ENCODE data around the gene ALB. TPM values are rescaled to one million over a fixed set of nuclear protein-coding genes. Genes with fewer than 3 reads are reported as not detected.

Gene ALB
- total RNA-seq, 2 donors from 2014 or later: 1.4 to 3.5 TPM

DNA sequence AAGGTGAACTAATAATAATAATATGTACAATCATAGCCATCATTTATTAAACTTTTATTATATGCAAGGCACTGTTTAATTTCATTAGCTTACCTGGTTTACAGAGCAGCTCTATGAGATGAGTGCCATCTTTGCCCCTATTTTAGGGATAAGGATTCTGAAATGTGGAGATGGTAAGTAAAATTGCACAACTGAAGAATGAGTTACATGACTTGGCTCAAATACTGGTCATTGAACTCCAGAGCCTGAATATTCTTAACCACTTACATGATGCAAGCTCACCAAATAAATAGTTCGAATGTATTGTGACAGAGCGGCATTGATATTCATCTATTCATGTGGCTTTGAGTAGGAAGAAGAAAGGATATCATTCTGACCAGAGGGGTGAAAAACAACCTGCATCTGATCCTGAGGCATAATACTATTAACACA lies 11.7 kb downstream of the ALB start:
- Mint-ChIP-seq H3K4me3 (no peak overlapping the region), H3K9me3 (no peaks in the 10 kb centered on the region), H3K4me1 (peaks cover 2% of the 10 kb centered on the region), H3K27me3 (ENCODE audit: insufficient read depth) (no peaks in the 10 kb centered on the region), H3K27ac (no peak overlapping the region), H3K36me3 (ENCODE audit: low read depth) (no peaks in the 10 kb centered on the region)
- no peaks in the 10 kb centered on the region for H3K27me3 ChIP-seq (ENCODE audit: control insufficient read depth, insufficient read depth, low read length, poor library complexity, severe bottlenecking)
- H3K4me3 ChIP-seq (ENCODE audit: low read length): no peak overlapping the region
- H3K27ac ChIP-seq (ENCODE audit: low read depth, low read length): no peak overlapping the region
- DNase-seq: no peak
- H3K4me1 ChIP-seq (ENCODE audit: control insufficient read depth, insufficient read depth, low read length): no peaks in the 10 kb centered on the region
- H3K36me3 ChIP-seq (ENCODE audit: control insufficient read depth, insufficient read depth, low read length): no peaks in the 10 kb centered on the region
- WGBS, 2 experiments (ENCODE audit: insufficient coverage in 1 of 2, insufficient read length in 1 of 2): 100% methylated on average over 2 of the region's 2 CpGs; no CpG with 5 or more reads in 1 of the 2 experiments
- TF ChIP-seq, protein P1, sequence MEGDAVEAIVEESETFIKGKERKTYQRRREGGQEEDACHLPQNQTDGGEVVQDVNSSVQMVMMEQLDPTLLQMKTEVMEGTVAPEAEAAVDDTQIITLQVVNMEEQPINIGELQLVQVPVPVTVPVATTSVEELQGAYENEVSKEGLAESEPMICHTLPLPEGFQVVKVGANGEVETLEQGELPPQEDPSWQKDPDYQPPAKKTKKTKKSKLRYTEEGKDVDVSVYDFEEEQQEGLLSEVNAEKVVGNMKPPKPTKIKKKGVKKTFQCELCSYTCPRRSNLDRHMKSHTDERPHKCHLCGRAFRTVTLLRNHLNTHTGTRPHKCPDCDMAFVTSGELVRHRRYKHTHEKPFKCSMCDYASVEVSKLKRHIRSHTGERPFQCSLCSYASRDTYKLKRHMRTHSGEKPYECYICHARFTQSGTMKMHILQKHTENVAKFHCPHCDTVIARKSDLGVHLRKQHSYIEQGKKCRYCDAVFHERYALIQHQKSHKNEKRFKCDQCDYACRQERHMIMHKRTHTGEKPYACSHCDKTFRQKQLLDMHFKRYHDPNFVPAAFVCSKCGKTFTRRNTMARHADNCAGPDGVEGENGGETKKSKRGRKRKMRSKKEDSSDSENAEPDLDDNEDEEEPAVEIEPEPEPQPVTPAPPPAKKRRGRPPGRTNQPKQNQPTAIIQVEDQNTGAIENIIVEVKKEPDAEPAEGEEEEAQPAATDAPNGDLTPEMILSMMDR (conservative IDR thresholded peaks at IDR 0.05): no peak
- no peaks in the 10 kb centered on the region for H3K9me3 ChIP-seq (ENCODE audit: control insufficient read depth, low read length)
- H3K9ac ChIP-seq (ENCODE audit: extremely low read depth, low read length, poor library complexity, severe bottlenecking): no peak overlapping the region

DNA sequence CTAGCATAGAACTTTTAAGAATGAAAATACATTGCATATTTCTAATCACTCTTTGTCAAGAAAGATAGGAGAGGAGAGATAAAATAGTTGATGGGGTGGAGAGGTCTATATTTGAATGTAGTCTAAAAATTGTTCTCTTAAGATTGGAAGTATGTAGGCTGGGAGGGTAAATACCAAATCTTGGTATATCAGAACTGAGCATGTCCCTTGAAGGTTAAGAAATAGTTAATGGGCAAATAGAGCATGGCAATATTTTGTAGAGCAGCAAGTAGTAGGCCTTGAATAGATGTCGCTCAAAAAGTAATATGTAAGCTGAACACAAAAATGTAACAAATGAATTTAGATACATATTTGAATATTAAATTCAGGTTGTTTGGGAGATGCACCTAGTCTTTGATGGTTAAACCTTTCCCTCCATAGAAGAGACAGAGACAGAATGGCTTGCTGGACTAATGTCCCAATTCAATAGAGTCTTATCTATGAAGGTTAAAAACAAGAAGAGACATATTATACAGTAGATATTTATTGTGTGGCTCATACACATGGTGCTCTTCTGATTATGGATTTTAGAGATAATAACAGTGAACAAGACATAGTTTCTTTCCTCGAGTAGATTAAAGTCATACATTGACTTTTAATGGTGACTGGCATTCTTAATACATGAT lies 12.5 kb downstream of the ALB start:
- H3K27me3 ChIP-seq (ENCODE audit: control insufficient read depth, insufficient read depth, low read length, poor library complexity, severe bottlenecking): no peaks in the 10 kb centered on the region
- H3K9me3 ChIP-seq (ENCODE audit: control insufficient read depth, low read length): no peaks in the 10 kb centered on the region
- no peaks in the 10 kb centered on the region for H3K9me3 Mint-ChIP-seq
- WGBS, 2 experiments (ENCODE audit: insufficient coverage in 1 of 2, insufficient read length in 1 of 2): 89% methylated on average over 2 of the region's 2 CpGs; no CpG with 5 or more reads in 1 of the 2 experiments
- H3K27me3 Mint-ChIP-seq (ENCODE audit: insufficient read depth): no peaks in the 10 kb centered on the region
- no peak overlapping the region for H3K4me3 ChIP-seq (ENCODE audit: low read length)
- H3K9ac ChIP-seq (ENCODE audit: extremely low read depth, low read length, poor library complexity, severe bottlenecking): no peak overlapping the region
- DNase-seq: no peak
- no peaks in the 10 kb centered on the region for H3K36me3 ChIP-seq (ENCODE audit: control insufficient read depth, insufficient read depth, low read length)
- TF ChIP-seq, protein P1 (conservative IDR thresholded peaks at IDR 0.05): no peak
- no peaks in the 10 kb centered on the region for H3K36me3 Mint-ChIP-seq (ENCODE audit: low read depth)
- no peak overlapping the region for H3K4me3 Mint-ChIP-seq
- H3K4me1 ChIP-seq (ENCODE audit: control insufficient read depth, insufficient read depth, low read length): no peaks in the 10 kb centered on the region
- H3K27ac Mint-ChIP-seq: no peak overlapping the region
- no peak overlapping the region for H3K27ac ChIP-seq (ENCODE audit: low read depth, low read length)
- H3K4me1 Mint-ChIP-seq: peaks cover 4% of the 10 kb centered on the region

DNA sequence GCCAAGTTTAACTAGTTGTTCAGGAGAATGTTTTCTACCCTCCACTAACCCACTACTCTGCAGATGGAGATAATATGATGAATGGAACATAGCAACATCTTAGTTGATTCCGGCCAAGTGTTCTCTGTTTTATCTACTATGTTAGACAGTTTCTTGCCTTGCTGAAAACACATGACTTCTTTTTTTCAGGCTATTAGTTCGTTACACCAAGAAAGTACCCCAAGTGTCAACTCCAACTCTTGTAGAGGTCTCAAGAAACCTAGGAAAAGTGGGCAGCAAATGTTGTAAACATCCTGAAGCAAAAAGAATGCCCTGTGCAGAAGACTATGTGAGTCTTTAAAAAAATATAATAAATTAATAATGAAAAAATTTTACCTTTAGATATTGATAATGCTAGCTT lies 13.3 kb downstream of the ALB start:
- Histone ChIP-seq H3K4me3 (ENCODE audit: low read length) (no peak overlapping the region), H3K27ac (ENCODE audit: low read depth, low read length) (no peak overlapping the region), H3K9ac (ENCODE audit: extremely low read depth, low read length, poor library complexity, severe bottlenecking) (no peak overlapping the region), H3K27me3 (ENCODE audit: control insufficient read depth, insufficient read depth, low read length, poor library complexity, severe bottlenecking) (no peaks in the 10 kb centered on the region), H3K36me3 (ENCODE audit: control insufficient read depth, insufficient read depth, low read length) (no peaks in the 10 kb centered on the region), H3K4me1 (ENCODE audit: control insufficient read depth, insufficient read depth, low read length) (no peaks in the 10 kb centered on the region), H3K9me3 (ENCODE audit: control insufficient read depth, low read length) (no peaks in the 10 kb centered on the region)
- Mint-ChIP-seq H3K36me3 (ENCODE audit: low read depth) (no peaks in the 10 kb centered on the region), H3K4me1 (peaks cover 9% of the 10 kb centered on the region), H3K27ac (no peak overlapping the region), H3K27me3 (ENCODE audit: insufficient read depth) (no peaks in the 10 kb centered on the region), H3K4me3 (no peak overlapping the region), H3K9me3 (no peaks in the 10 kb centered on the region)
- no peak for DNase-seq
- TF ChIP-seq, protein P1 (conservative IDR thresholded peaks at IDR 0.05): no peak
- WGBS, 2 experiments (ENCODE audit: insufficient coverage in 1 of 2, insufficient read length in 1 of 2): 98 to 100% methylated on average over 1 to 2 of the region's 2 CpGs

All from endodermal cell (in vitro differentiated cells).